ENCODE data around the gene ZNRF4. TPM values are rescaled to one million over a fixed set of nuclear protein-coding genes. Genes with fewer than 3 reads are reported as not detected.

The ZNRF4 gene
- total and polyA plus RNA-seq, 2 donors from 2014 or later, result not detected

GRCh38 chr19:5434970-5435641, 20.1 kb upstream of the ZNRF4 start:
- TF ChIP-seq, protein P1, sequence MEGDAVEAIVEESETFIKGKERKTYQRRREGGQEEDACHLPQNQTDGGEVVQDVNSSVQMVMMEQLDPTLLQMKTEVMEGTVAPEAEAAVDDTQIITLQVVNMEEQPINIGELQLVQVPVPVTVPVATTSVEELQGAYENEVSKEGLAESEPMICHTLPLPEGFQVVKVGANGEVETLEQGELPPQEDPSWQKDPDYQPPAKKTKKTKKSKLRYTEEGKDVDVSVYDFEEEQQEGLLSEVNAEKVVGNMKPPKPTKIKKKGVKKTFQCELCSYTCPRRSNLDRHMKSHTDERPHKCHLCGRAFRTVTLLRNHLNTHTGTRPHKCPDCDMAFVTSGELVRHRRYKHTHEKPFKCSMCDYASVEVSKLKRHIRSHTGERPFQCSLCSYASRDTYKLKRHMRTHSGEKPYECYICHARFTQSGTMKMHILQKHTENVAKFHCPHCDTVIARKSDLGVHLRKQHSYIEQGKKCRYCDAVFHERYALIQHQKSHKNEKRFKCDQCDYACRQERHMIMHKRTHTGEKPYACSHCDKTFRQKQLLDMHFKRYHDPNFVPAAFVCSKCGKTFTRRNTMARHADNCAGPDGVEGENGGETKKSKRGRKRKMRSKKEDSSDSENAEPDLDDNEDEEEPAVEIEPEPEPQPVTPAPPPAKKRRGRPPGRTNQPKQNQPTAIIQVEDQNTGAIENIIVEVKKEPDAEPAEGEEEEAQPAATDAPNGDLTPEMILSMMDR (IDR thresholded peaks at IDR 0.05; ENCODE audit: borderline replicate concordance, extremely low read depth, insufficient read depth), result no peak
- Histone ChIP-seq H3K9ac (ENCODE audit: low read length in 3 of 3) (no peak overlapping the region), H3K36me3 (ENCODE audit: control insufficient read depth in 2 of 3, insufficient read depth in 3 of 3, low read length in 3 of 3) (no peaks in the 10 kb centered on the region), H3K9me3 (ENCODE audit: control insufficient read depth in 2 of 3, insufficient read depth in 1 of 3, low read length in 3 of 3) (no peaks in the 10 kb centered on the region), H3K27me3 (ENCODE audit: control insufficient read depth, insufficient read depth, low read length) (no peaks in the 10 kb centered on the region), H3K27ac (ENCODE audit: low read depth in 2 of 2, low read length in 2 of 2) (no peak overlapping the region), H3K4me1 (ENCODE audit: control insufficient read depth in 2 of 3, insufficient read depth in 2 of 3, low read depth in 1 of 3, low read length in 3 of 3) (no peaks in the 10 kb centered on the region), H3K4me3 (ENCODE audit: low read length in 3 of 3) (no peak overlapping the region)
- intact Hi-C loops (cut with DNase I), result no loop called here
- FAIRE-seq (no peak), DNase-seq (no peak)

DNA sequence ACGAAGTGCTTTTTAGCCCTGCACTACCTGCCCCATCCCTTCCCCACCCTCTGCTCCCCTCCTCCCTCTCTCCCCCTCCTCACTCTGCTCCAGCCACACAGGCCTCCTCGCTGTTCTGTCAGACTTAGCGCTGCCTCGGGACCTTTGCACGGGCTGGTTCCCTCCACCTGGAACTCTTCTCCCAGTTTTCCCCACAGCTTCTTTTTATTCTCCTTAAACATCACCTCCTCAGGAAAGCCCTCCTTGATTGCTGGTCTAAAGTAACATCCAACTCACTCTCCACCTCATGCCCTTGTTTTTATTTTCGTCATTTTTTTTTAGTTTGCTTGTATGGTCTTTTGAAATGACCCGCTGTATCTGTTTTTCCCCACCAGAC, 19.6 kb upstream of the ZNRF4 start:
- Histone ChIP-seq H3K9ac (ENCODE audit: low read length in 3 of 3) (no peak overlapping the region), H3K4me1 (ENCODE audit: control insufficient read depth in 2 of 3, insufficient read depth in 2 of 3, low read depth in 1 of 3, low read length in 3 of 3) (no peaks in the 10 kb centered on the region), H3K4me3 (ENCODE audit: low read length in 3 of 3) (no peak overlapping the region), H3K27ac (ENCODE audit: low read depth in 2 of 2, low read length in 2 of 2) (no peak overlapping the region), H3K9me3 (ENCODE audit: control insufficient read depth in 2 of 3, insufficient read depth in 1 of 3, low read length in 3 of 3) (no peaks in the 10 kb centered on the region), H3K36me3 (ENCODE audit: control insufficient read depth in 2 of 3, insufficient read depth in 3 of 3, low read length in 3 of 3) (no peaks in the 10 kb centered on the region), H3K27me3 (ENCODE audit: control insufficient read depth, insufficient read depth, low read length) (no peaks in the 10 kb centered on the region)
- intact Hi-C loops (cut with DNase I), result no loop called here
- DNase-seq, result no peak
- TF ChIP-seq, protein P1 (IDR thresholded peaks at IDR 0.05; ENCODE audit: borderline replicate concordance, extremely low read depth, insufficient read depth), result no peak
- no peak for FAIRE-seq

GRCh38 chr19:5436106-5436947, 18.9 kb upstream of the ZNRF4 start:
- FAIRE-seq, result no peak
- intact Hi-C loops (cut with DNase I), result no loop called here

More at GRCh38 chr19:5436106-5436947, 18.9 kb upstream of the ZNRF4 start:
- Histone ChIP-seq H3K4me1 (ENCODE audit: control insufficient read depth in 2 of 3, insufficient read depth in 2 of 3, low read depth in 1 of 3, low read length in 3 of 3) (no peaks in the 10 kb centered on the region), H3K9ac (ENCODE audit: low read length in 3 of 3) (no peak overlapping the region), H3K27me3 (ENCODE audit: control insufficient read depth, insufficient read depth, low read length) (no peaks in the 10 kb centered on the region), H3K27ac (ENCODE audit: low read depth in 2 of 2, low read length in 2 of 2) (no peak overlapping the region), H3K9me3 (ENCODE audit: control insufficient read depth in 2 of 3, insufficient read depth in 1 of 3, low read length in 3 of 3) (no peaks in the 10 kb centered on the region), H3K36me3 (ENCODE audit: control insufficient read depth in 2 of 3, insufficient read depth in 3 of 3, low read length in 3 of 3) (no peaks in the 10 kb centered on the region), H3K4me3 (ENCODE audit: low read length in 3 of 3) (no peak overlapping the region)
- peak in 4 of 5 donors; percentile 83 to 92 (median 87) for DNase-seq
- TF ChIP-seq, protein P1 (IDR thresholded peaks at IDR 0.05; ENCODE audit: borderline replicate concordance, extremely low read depth, insufficient read depth), result no peak
